PC-9 (cell line): Measurements from ENCODE around the gene PSD4.

Experiments
- EZH2 ChIP-seq: fragments of 200-600 bp; sonication (generic); IDR thresholded peaks from 2 replicates; pipeline ENCODE4 v1.8.0; 2017; ENCODE audit warnings: antibody characterized with exemption, low read depth
- TF ChIP-seq, protein P1 (sequence below): fragments of 200-600 bp; sonication (generic); conservative IDR thresholded peaks from 2 replicates; pipeline ENCODE4 v1.6.1; 2017; ENCODE audit warnings: mixed run types, antibody characterized with exemption, mild to moderate bottlenecking, moderate library complexity

DNA sequence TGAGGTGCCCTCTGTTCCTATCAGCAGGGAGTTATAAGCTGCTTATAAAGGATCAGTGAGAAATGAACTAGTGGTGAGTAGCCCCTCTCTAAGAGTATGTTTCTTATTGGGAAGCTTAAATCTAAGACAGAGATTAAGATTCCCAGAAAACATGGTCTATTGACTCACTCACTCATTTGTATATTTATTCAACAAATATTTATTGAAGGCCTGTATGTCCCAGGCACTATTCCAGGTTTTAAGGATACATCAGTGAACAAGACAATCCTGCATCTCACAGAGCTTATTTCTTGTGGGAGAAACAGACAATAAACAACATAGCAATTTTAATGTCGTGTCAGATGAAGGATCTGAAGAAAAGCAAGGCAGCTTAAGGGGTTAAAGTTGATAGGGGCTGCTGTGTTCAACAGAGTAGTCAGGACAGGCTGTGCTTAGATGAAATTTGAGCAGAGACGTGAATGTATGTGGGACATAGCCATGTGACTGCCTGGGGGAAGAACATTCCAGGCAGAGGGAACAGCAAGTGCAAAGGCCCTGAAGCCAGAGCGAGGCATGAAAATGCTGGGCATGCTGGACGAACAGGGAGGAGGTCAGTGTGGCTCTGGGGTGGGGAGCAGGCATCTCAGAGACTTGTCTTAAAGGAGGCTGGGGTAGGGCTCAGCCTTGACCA is 14.8 kb upstream of the PSD4 start:
- TF ChIP-seq, protein P1, sequence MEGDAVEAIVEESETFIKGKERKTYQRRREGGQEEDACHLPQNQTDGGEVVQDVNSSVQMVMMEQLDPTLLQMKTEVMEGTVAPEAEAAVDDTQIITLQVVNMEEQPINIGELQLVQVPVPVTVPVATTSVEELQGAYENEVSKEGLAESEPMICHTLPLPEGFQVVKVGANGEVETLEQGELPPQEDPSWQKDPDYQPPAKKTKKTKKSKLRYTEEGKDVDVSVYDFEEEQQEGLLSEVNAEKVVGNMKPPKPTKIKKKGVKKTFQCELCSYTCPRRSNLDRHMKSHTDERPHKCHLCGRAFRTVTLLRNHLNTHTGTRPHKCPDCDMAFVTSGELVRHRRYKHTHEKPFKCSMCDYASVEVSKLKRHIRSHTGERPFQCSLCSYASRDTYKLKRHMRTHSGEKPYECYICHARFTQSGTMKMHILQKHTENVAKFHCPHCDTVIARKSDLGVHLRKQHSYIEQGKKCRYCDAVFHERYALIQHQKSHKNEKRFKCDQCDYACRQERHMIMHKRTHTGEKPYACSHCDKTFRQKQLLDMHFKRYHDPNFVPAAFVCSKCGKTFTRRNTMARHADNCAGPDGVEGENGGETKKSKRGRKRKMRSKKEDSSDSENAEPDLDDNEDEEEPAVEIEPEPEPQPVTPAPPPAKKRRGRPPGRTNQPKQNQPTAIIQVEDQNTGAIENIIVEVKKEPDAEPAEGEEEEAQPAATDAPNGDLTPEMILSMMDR, result no peak
- TF ChIP-seq EZH2, result no peak
